HepG2 (cell line): ENCODE results near the gene MYH10. TPM values are rescaled to one million over a fixed set of nuclear protein-coding genes. Genes with fewer than 3 reads are reported as not detected.
A peak's percentile ranks its signal among the peaks of the same experiment; 100 is the strongest.

Experiments
- ARHGAP35 ChIP-seq: sonication (generic); formaldehyde crosslinking; IDR thresholded peaks from 2 replicates; pipeline ENCODE4 v1.9.0; 2022; ENCODE audit warnings: mild to moderate bottlenecking, inconsistent platforms, moderate library complexity, missing genetic modification reagents, borderline replicate concordance
- GABPA ChIP-seq, 2 experiments: IDR thresholded peaks; 2 replicates each; pipeline ENCODE4 v1.6.1; 2011 to 2016; ENCODE audit warnings: low read depth in 2 of 2, low read length in 1 of 2, missing biosample characterization in 1 of 2, missing genetic modification characterization in 1 of 2
- IRX3 ChIP-seq: sonication (generic); formaldehyde crosslinking; IDR thresholded peaks from 2 replicates; pipeline ENCODE4 v1.8.1; 2023; ENCODE audit warnings: mild to moderate bottlenecking, low read depth, missing genetic modification reagents, borderline replicate concordance
- MAX ChIP-seq: IDR thresholded peaks from 2 replicates; pipeline ENCODE4 v1.6.1; 2012; ENCODE audit warnings: inconsistent platforms
- NR0B2 ChIP-seq: sonication (generic); formaldehyde crosslinking; IDR thresholded peaks from 2 replicates; pipeline ENCODE4 v1.4.0; 2020; ENCODE audit warnings: mild to moderate bottlenecking, missing genetic modification reagents
- NR2F6 ChIP-seq, 2 experiments: IDR thresholded peaks; 2 replicates each; pipeline ENCODE4 v1.6.1; 2016; ENCODE audit warnings: antibody characterized with exemption in 1 of 2, mild to moderate bottlenecking in 1 of 2
- RNF219 ChIP-seq: sonication (generic); formaldehyde crosslinking; IDR thresholded peaks from 2 replicates; pipeline ENCODE4 v1.5.0; 2020; ENCODE audit warnings: mild to moderate bottlenecking, missing genetic modification reagents
- SALL1 ChIP-seq: sonication (generic); formaldehyde crosslinking; IDR thresholded peaks from 2 replicates; pipeline ENCODE4 v1.8.0; 2022; ENCODE audit warnings: mild to moderate bottlenecking, missing genetic modification reagents
- ZNF660 ChIP-seq: sonication (generic); formaldehyde crosslinking; IDR thresholded peaks from 2 replicates; pipeline ENCODE4 v1.5.1; 2020; ENCODE audit warnings: mild to moderate bottlenecking, low read depth, missing genetic modification reagents, borderline replicate concordance
- ZNF781 ChIP-seq: sonication (generic); formaldehyde crosslinking; IDR thresholded peaks from 2 replicates; pipeline ENCODE4 v1.5.1; 2020; ENCODE audit warnings: borderline replicate concordance, mild to moderate bottlenecking, missing genetic modification reagents; ENCODE audit errors: not compliant biosample characterization
- polyA plus RNA-seq, 8 experiments: library from polyadenylated mRNA; depleted of rRNA in 3 of 8; stranded (reverse) in 7 of 8; unstranded in 1 of 8; fragments of >200 nt; fragmentation: Illumina TruSeq in 4 of 8; extraction: Trizol in 4 of 8; gene quantifications; 2 replicates each; pipeline versions ENCODE4 v1.2.1 to v1.2.3, GENCODE V29; 2011 to 2016; ENCODE audit warnings: low read depth in 4 of 8, missing spikeins in 1 of 8, mixed read lengths in 1 of 8; ENCODE audit not compliant: insufficient read depth in 1 of 8
- total RNA-seq, 5 experiments: library from RNA; depleted of rRNA; stranded (reverse); fragments of >200 nt; fragmentation: Illumina TruSeq; extraction: Trizol; gene quantifications; 2 replicates each; pipeline ENCODE4 v1.2.3, GENCODE V29; 2016; ENCODE audit warnings: low read depth in 1 of 5
- TF ChIP-seq, protein P1 (sequence below): sonication (generic); formaldehyde crosslinking; IDR thresholded peaks from 2 replicates; pipeline ENCODE4 v1.4.0; 2020; ENCODE audit warnings: mild to moderate bottlenecking, missing genetic modification reagents, borderline replicate concordance
- TF ChIP-seq, protein P2 (sequence below), 2 experiments: sonication (generic) in 1 of 2; formaldehyde crosslinking in 1 of 2; IDR thresholded peaks; 2 replicates each; pipeline versions ENCODE4 v1.4.0 to v1.6.1; 2018 to 2020; ENCODE audit warnings: missing genetic modification reagents in 2 of 2, borderline replicate concordance in 1 of 2, low read depth in 1 of 2, mild to moderate bottlenecking in 1 of 2, missing biosample characterization in 1 of 2
- TF ChIP-seq, protein P3 (sequence below): IDR thresholded peaks from 2 replicates; pipeline ENCODE4 v1.6.1; 2016; ENCODE audit warnings: low read depth, control low read depth

The MYH10 gene
- total and polyA plus RNA-seq, 2 of the 13 experiments (the other 11 are each of a cell fraction or from before 2014, with no cell fraction given): 43.4 to 68.6 TPM

DNA sequence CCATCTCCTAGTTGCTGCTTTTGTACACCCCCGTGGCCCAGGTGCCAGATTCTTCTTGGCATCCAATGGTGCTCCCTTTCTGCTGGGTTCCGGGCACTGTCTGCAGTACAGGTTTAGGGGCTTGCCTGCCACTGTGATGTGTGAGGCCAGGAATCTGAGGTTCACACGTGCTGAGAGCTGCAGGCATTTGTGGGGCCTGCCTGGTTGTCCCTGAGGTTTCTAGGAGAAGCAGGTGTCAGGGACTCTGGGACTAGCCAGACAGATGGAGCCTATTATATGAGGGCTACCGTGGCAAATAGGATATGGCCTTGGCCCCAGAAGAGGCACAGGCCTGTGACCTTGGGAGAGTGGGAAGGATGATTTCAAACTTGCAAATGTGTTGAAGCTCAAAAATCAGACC lies 165.6 kb downstream of the MYH10 start (continued):
- no peak for TF ChIP-seq ARHGAP35 (CRISPR knock-in tag)
- TF ChIP-seq ZNF660 (CRISPR knock-in tag): no peak
- 0 out of 2 replicates have a peak, but pooled peaks have one; percentile 25 for TF ChIP-seq SALL1 (CRISPR knock-in tag)
- 0 out of 2 replicates have a peak, but pooled peaks have one; percentile 23 for TF ChIP-seq MAX
- no peak for TF ChIP-seq ZNF781 (CRISPR knock-in tag)
- TF ChIP-seq, protein P1, sequence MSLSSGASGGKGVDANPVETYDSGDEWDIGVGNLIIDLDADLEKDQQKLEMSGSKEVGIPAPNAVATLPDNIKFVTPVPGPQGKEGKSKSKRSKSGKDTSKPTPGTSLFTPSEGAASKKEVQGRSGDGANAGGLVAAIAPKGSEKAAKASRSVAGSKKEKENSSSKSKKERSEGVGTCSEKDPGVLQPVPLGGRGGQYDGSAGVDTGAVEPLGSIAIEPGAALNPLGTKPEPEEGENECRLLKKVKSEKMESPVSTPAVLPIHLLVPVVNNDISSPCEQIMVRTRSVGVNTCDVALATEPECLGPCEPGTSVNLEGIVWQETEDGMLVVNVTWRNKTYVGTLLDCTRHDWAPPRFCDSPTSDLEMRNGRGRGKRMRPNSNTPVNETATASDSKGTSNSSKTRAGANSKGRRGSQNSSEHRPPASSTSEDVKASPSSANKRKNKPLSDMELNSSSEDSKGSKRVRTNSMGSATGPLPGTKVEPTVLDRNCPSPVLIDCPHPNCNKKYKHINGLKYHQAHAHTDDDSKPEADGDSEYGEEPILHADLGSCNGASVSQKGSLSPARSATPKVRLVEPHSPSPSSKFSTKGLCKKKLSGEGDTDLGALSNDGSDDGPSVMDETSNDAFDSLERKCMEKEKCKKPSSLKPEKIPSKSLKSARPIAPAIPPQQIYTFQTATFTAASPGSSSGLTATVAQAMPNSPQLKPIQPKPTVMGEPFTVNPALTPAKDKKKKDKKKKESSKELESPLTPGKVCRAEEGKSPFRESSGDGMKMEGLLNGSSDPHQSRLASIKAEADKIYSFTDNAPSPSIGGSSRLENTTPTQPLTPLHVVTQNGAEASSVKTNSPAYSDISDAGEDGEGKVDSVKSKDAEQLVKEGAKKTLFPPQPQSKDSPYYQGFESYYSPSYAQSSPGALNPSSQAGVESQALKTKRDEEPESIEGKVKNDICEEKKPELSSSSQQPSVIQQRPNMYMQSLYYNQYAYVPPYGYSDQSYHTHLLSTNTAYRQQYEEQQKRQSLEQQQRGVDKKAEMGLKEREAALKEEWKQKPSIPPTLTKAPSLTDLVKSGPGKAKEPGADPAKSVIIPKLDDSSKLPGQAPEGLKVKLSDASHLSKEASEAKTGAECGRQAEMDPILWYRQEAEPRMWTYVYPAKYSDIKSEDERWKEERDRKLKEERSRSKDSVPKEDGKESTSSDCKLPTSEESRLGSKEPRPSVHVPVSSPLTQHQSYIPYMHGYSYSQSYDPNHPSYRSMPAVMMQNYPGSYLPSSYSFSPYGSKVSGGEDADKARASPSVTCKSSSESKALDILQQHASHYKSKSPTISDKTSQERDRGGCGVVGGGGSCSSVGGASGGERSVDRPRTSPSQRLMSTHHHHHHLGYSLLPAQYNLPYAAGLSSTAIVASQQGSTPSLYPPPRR: no peak
- TF ChIP-seq NR0B2 (CRISPR knock-in tag): peak; percentile 47; the same call in 1 of the 2 replicates
- TF ChIP-seq IRX3 (CRISPR knock-in tag): no peak
- TF ChIP-seq RNF219 (CRISPR knock-in tag): no peak
- TF ChIP-seq, protein P2, sequence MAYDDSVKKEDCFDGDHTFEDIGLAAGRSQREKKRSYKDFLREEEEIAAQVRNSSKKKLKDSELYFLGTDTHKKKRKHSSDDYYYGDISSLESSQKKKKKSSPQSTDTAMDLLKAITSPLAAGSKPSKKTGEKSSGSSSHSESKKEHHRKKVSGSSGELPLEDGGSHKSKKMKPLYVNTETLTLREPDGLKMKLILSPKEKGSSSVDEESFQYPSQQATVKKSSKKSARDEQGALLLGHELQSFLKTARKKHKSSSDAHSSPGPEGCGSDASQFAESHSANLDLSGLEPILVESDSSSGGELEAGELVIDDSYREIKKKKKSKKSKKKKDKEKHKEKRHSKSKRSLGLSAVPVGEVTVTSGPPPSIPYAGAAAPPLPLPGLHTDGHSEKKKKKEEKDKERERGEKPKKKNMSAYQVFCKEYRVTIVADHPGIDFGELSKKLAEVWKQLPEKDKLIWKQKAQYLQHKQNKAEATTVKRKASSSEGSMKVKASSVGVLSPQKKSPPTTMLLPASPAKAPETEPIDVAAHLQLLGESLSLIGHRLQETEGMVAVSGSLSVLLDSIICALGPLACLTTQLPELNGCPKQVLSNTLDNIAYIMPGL (CRISPR knock-in tag; IDR thresholded peaks at IDR 0.05; ENCODE audit: borderline replicate concordance in 1 of 2, low read depth in 1 of 2): no peak
- TF ChIP-seq, protein P3, sequence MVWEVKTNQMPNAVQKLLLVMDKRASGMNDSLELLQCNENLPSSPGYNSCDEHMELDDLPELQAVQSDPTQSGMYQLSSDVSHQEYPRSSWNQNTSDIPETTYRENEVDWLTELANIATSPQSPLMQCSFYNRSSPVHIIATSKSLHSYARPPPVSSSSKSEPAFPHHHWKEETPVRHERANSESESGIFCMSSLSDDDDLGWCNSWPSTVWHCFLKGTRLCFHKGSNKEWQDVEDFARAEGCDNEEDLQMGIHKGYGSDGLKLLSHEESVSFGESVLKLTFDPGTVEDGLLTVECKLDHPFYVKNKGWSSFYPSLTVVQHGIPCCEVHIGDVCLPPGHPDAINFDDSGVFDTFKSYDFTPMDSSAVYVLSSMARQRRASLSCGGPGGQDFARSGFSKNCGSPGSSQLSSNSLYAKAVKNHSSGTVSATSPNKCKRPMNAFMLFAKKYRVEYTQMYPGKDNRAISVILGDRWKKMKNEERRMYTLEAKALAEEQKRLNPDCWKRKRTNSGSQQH (CRISPR knock-in tag): no peak
- TF ChIP-seq GABPA (IDR thresholded peaks at IDR 0.05; ENCODE audit: low read depth, low read length): no peak
- TF ChIP-seq GABPA (CRISPR knock-in tag; IDR thresholded peaks at IDR 0.05; ENCODE audit: low read depth): no peak
- TF ChIP-seq NR2F6 (IDR thresholded peaks at IDR 0.05): peak; percentile 22; the same call in 1 of the 2 replicates
- no peak for TF ChIP-seq NR2F6 (CRISPR knock-in tag; IDR thresholded peaks at IDR 0.05)
